Karpas-422 (cell line): Measurements from ENCODE around the gene CHID1. TPM values are rescaled to one million over a fixed set of nuclear protein-coding genes. Genes with fewer than 3 reads are reported as not detected.

Experiments
- DNase-seq: peaks from one replicate; pipeline ENCODE4 v3.0.0-alpha.2; 2015
- H2AFZ ChIP-seq: fragments of 200-600 bp; sonication (generic); 2 replicates; pipeline ENCODE4 v1.6.1; 2014; ENCODE audit warnings: antibody characterized with exemption, low read length, mixed read lengths
- H3K27ac ChIP-seq: fragments of 200-600 bp; sonication (generic); 2 replicates; pipeline ENCODE4 v1.5.1; 2014; ENCODE audit warnings: mild to moderate bottlenecking, low read length, moderate library complexity
- H3K27me3 ChIP-seq: fragments of 200-600 bp; sonication (generic); 2 replicates; pipeline ENCODE4 v1.6.1; 2014; ENCODE audit warnings: low read length, mixed read lengths
- H3K36me3 ChIP-seq: fragments of 200-600 bp; sonication (generic); 2 replicates; pipeline ENCODE4 v1.6.1; 2014; ENCODE audit warnings: low read length, mixed read lengths; ENCODE audit not compliant: insufficient read depth
- H3K4me1 ChIP-seq: fragments of 200-600 bp; sonication (generic); 2 replicates; pipeline ENCODE4 v1.6.1; 2014; ENCODE audit warnings: mild to moderate bottlenecking, low read length, mixed read lengths
- H3K4me2 ChIP-seq: fragments of 200-600 bp; sonication (generic); 2 replicates; pipeline ENCODE4 v1.6.1; 2014; ENCODE audit warnings: low read length, low read depth, mild to moderate bottlenecking; ENCODE audit not compliant: poor library complexity, severe bottlenecking
- H3K4me3 ChIP-seq: fragments of 200-600 bp; sonication (generic); 2 replicates; pipeline ENCODE4 v1.5.1; 2014; ENCODE audit warnings: mild to moderate bottlenecking, antibody characterized with exemption, low read length, mixed read lengths
- H3K79me2 ChIP-seq: fragments of 200-600 bp; sonication (generic); 2 replicates; pipeline ENCODE4 v1.6.1; 2014; ENCODE audit warnings: mild to moderate bottlenecking, low read length, mixed read lengths
- H3K9ac ChIP-seq: fragments of 200-600 bp; sonication (generic); 2 replicates; pipeline ENCODE4 v1.6.0; 2014; ENCODE audit warnings: low read length
- H3K9me2 ChIP-seq: fragments of 200-600 bp; sonication (generic), shearing (Covaris generic); replicated peaks from 2 replicates; pipeline ENCODE4 v1.6.0; 2014; ENCODE audit warnings: mild to moderate bottlenecking, low read length, moderate library complexity; ENCODE audit not compliant: insufficient read depth
- H3K9me3 ChIP-seq: fragments of 300-700, 200-600 bp; sonication (generic); 2 replicates; pipeline ENCODE4 v1.6.1; 2014; ENCODE audit warnings: low read length, mixed read lengths
- H4K20me1 ChIP-seq: fragments of 200-600 bp; sonication (generic); 2 replicates; pipeline ENCODE4 v1.6.1; 2014; ENCODE audit warnings: mild to moderate bottlenecking, antibody characterized with exemption, low read length, low read depth; ENCODE audit not compliant: insufficient read depth
- total RNA-seq: library from RNA; depleted of rRNA; stranded (reverse); fragments of >200 nt; shearing (Covaris generic); gene quantifications from 2 replicates; pipeline ENCODE4 v1.2.3, GENCODE V29; 2014; ENCODE audit warnings: low replicate concordance

The CHID1 gene
- total RNA-seq, 1 experiment from 2014 or later: 32.8 TPM

- Histone ChIP-seq H3K4me1 (peaks cover 21% of the 10 kb centered on the region), H3K9me2 (no peaks in the 10 kb centered on the region), H3K9me3 (no peaks in the 10 kb centered on the region), H3K27me3 (no peaks in the 10 kb centered on the region), H3K36me3 (0 out of 2 replicates have a peak, but pooled peaks cover 3% of the 10 kb centered on the region), H2AFZ (no peak overlapping the region), H3K79me2 (peaks cover 24% of the 10 kb centered on the region), H3K4me2 (no peak overlapping the region), H3K4me3 (no peak overlapping the region), H4K20me1 (peaks cover 31% of the 10 kb centered on the region; the same call in 1 of the 2 replicates), H3K27ac (no peak overlapping the region), H3K9ac (no peak overlapping the region)
- DNase-seq: no peak
Measured at GRCh38 chr11:837189-837989, 73.2 kb downstream of the CHID1 start.

- no peak overlapping the region for H3K4me3 ChIP-seq
- peaks cover 27% of the 10 kb centered on the region; the same call in 1 of the 2 replicates for H4K20me1 ChIP-seq
- no peaks in the 10 kb centered on the region for H3K27me3 ChIP-seq
- DNase-seq: no peak
- peaks cover 24% of the 10 kb centered on the region for H3K4me1 ChIP-seq
- H3K36me3 ChIP-seq: 0 out of 2 replicates have a peak, but pooled peaks cover 3% of the 10 kb centered on the region
- H3K9me2 ChIP-seq: no peaks in the 10 kb centered on the region
- H3K27ac ChIP-seq: no peak overlapping the region
- no peak overlapping the region for H3K9ac ChIP-seq
- H2AFZ ChIP-seq: no peak overlapping the region
- H3K4me2 ChIP-seq: no peak overlapping the region
- H3K9me3 ChIP-seq: no peaks in the 10 kb centered on the region
- H3K79me2 ChIP-seq: peaks cover 18% of the 10 kb centered on the region
Measured at GRCh38 chr11:836700-837099, 73.9 kb downstream of the CHID1 start.

GRCh38 chr11:836274-836673 lies 74.3 kb downstream of the CHID1 start:
- Histone ChIP-seq H3K79me2 (peaks cover 14% of the 10 kb centered on the region), H3K36me3 (0 out of 2 replicates have a peak, but pooled peaks cover 3% of the 10 kb centered on the region), H2AFZ (no peak overlapping the region), H3K27me3 (no peaks in the 10 kb centered on the region), H3K4me2 (no peak overlapping the region), H4K20me1 (peaks cover 29% of the 10 kb centered on the region; the same call in 1 of the 2 replicates), H3K9me3 (no peaks in the 10 kb centered on the region), H3K4me1 (peaks cover 21% of the 10 kb centered on the region), H3K9ac (no peak overlapping the region), H3K9me2 (no peaks in the 10 kb centered on the region), H3K27ac (no peak overlapping the region), H3K4me3 (no peak overlapping the region)
- DNase-seq: no peak

DNA sequence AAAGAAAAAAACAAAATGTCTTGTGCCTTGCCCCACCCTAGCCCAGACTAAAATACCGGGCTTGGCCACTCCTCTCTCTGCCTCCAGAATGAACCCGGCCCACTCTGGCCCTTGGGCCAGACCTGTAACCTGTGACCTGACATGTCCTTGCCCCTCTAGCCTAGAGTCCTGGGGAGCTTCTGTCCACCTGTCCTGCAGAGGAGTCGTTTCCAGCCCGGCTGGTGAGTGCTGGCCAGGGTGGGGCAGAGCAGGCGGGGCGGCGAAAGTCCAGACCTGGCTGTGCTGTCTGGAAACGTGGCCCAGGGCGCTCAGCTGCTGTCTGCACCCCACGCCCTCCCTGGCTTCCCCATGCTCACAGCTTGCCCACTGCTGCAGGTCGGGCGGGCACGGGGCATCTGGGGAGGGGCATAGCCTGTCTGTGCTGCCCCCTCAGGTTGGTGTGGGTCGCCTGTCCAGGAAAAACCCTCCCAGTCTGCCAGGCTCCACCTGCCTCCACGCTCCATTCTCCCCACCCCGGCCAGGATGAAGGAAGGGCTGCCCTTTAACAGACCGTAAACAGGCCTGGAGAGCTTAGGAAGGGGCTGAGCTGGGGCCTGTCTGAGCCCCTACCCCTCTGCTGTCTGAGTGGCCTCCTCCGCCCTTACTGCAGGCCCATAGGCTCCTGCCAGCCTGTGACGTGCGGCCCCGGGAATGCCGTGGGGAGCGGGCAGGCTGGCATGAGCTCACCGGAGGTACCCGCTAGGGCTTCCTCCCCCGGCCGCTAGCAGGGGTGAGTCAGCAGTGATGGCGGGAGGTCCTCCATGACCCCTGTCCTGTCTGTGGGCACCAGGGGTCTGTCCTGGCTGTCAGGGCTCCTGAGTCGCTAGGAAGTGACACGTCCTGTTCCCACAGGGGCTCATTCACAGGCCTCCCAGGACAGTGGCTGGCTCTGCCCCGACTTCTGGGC lies 76.0 kb downstream of the CHID1 start:
- Histone ChIP-seq H3K36me3 (no peaks in the 10 kb centered on the region), H4K20me1 (peaks cover 19% of the 10 kb centered on the region; the same call in 1 of the 2 replicates), H3K4me1 (peaks cover 24% of the 10 kb centered on the region), H3K9ac (no peak overlapping the region), H3K4me2 (no peak overlapping the region), H3K9me2 (no peaks in the 10 kb centered on the region), H3K27ac (no peak overlapping the region), H3K79me2 (no peaks in the 10 kb centered on the region), H3K9me3 (no peaks in the 10 kb centered on the region), H3K27me3 (no peaks in the 10 kb centered on the region), H2AFZ (no peak overlapping the region), H3K4me3 (no peak overlapping the region)
- DNase-seq: peak; percentile 49

DNA sequence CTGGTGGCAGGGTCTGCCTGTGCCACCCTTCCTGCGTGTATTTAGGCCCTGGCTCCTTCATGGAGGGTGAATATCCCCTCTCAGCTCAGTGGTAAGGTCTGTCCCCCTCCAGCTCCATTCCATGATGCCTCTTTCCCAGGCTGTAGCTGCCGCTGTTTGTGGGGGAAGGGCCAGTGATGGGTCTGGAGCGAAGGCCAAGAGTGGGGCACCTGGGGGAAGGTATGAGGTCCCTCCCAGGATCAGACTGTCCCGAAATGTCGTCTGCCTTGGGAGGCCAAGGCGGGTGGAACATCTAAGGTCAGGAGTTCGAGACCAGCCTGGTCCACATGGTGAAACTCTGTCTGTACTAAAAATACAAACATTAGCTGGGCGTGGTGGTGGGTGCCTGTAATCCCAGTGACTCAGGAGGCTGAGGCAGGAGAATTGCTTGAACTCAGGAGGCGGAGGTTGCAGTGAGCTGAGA lies 76.7 kb downstream of the CHID1 start:
- peaks cover 32% of the 10 kb centered on the region for H3K4me1 ChIP-seq

GRCh38 chr11:833114-833791 lies 77.4 kb downstream of the CHID1 start:
- Histone ChIP-seq H4K20me1 (peaks cover 30% of the 10 kb centered on the region; the same call in 1 of the 2 replicates), H3K36me3 (no peaks in the 10 kb centered on the region), H3K27ac (no peak overlapping the region), H3K4me3 (peak overlapping the region; percentile 69), H3K27me3 (no peaks in the 10 kb centered on the region), H2AFZ (0 out of 2 replicates have a peak overlapping the region, but pooled peaks have one; percentile 27), H3K9me2 (no peaks in the 10 kb centered on the region), H3K4me2 (peak overlapping the region; percentile 73), H3K9me3 (no peaks in the 10 kb centered on the region), H3K79me2 (no peaks in the 10 kb centered on the region), H3K4me1 (peaks cover 38% of the 10 kb centered on the region), H3K9ac (peak overlapping the region; percentile 68)
- DNase-seq: peak; percentile 61

More for the DNA sequence above, 76.7 kb downstream of the CHID1 start:
- DNase-seq: no peak
- Histone ChIP-seq H3K27me3 (no peaks in the 10 kb centered on the region), H3K36me3 (no peaks in the 10 kb centered on the region), H3K9me3 (no peaks in the 10 kb centered on the region), H4K20me1 (peaks cover 26% of the 10 kb centered on the region; the same call in 1 of the 2 replicates), H3K4me2 (peak overlapping the region; percentile 73), H3K9ac (peak overlapping the region; percentile 68), H3K79me2 (no peaks in the 10 kb centered on the region), H3K27ac (no peak overlapping the region), H3K4me3 (peak overlapping the region; percentile 69), H3K9me2 (no peaks in the 10 kb centered on the region), H2AFZ (no peak overlapping the region)

GRCh38 chr11:832529-833113 lies 78.0 kb downstream of the CHID1 start, which contains the start of gene CD151:
TSS of gene CD151 (plus strand) at chr11:832952. CDS start at chr11:836070, 3,118 bp downstream.
- H2AFZ ChIP-seq: 0 out of 2 replicates have a peak within 1 kb of the TSS, but pooled peaks have one; percentile 27
- H3K36me3 ChIP-seq: no peaks in the 10 kb centered on the region
- no peaks in the 10 kb centered on the region for H3K27me3 ChIP-seq
- peak; percentile 81 for DNase-seq
- no peak within 1 kb of the TSS for H3K27ac ChIP-seq
- H3K79me2 ChIP-seq: no peaks in the 10 kb centered on the region
- peak within 1 kb of the TSS; percentile 68 for H3K9ac ChIP-seq
- H3K4me1 ChIP-seq: peaks cover 44% of the 10 kb centered on the region
- peaks cover 28% of the 10 kb centered on the region; the same call in 1 of the 2 replicates for H4K20me1 ChIP-seq
- no peaks in the 10 kb centered on the region for H3K9me3 ChIP-seq
- H3K9me2 ChIP-seq: no peaks in the 10 kb centered on the region
- H3K4me3 ChIP-seq: peak within 1 kb of the TSS; percentile 69
- peak within 1 kb of the TSS; percentile 73 for H3K4me2 ChIP-seq
